GM19043 (cell line): ENCODE results near the gene PCDH18.
"Not testable (repeated sequence)": the region's sequence is repeated elsewhere in the genome, so short reads cannot be mapped to it uniquely, and the experiment has no call there.

Experiments
- ATAC-seq: cut with Tn5 transposase; IDR thresholded peaks from one replicate; pipeline ENCODE4 v1.9.1; 2021; ENCODE audit warnings: low read depth; ENCODE audit not compliant: unreplicated experiment

Gene PCDH18

GRCh38 chr4:137531168-137531985, 917 bp downstream of the PCDH18 start:
- ATAC-seq: no peak

- ATAC-seq: no peak
Measured at GRCh38 chr4:137530176-137530575, 2.1 kb downstream of the PCDH18 start.

DNA sequence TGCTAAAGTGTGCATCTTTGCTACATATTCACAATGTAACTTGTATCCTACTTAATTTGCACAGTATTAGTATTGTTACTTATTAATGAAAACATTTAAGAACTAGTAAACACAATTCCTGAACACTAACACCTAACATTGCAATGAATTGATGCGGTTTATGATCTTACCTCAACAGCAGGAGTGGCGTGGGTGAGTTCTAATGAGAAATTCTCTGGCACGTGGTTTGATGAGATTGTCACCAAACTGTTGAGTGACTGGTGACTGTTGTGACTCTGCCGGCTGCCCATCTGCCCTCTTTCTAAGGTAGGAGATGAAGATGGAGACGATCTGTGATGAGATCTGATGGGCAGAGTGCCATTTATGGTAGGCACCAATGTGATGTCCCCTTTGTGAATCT, 2.9 kb downstream of the PCDH18 start:
- no peak for ATAC-seq

- no peak for ATAC-seq
Measured at GRCh38 chr4:137528673-137529072, 3.6 kb downstream of the PCDH18 start.

DNA sequence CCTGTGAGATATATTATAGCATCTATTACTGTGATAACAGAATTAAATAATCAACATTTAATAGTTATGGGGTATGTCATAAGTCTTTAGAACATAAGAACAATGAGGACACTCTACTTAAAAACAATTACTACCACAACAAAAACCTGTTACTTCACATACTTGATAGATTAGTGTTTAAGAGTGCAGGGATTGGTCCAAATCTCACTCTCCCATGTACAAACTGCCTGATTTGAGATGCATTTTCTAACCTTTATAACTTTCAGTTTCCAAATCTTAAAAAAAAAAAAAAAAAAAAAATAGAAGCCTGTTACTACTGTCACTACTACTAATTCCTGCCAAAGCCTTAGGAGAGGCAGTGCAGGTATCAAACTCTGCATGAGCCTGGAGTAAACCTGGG, 5.6 kb downstream of the PCDH18 start:
- no peak for ATAC-seq

DNA sequence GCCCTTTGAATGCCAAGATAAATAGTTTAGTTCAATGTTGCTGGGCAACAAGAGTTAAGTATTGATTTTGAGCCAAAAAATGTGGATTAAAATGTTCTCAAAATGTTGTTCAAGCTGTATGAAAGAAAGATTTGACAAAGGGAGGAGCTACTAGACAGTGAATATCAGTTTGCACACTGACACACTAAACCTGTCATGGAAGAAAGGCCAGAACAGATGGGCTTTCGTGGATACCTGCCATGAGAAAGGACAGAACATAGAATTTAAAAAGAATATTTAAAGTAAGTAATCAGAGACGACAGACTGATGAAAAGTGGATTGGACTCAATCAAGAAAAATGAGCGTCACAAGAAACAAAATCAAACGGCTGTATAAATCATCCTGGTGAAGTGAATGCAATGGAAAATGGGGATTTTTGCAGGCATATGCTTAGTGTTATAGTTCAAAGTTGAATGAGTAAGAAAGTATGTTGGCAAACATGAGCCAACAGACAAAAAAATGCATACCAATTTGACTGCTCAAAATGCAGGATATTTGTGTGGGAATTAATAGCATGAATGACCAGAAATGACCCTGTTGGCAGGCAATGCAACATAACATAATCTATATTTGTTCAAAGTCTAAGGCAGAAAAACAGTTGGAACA, 7.4 kb downstream of the PCDH18 start:
- ATAC-seq: no peak

DNA sequence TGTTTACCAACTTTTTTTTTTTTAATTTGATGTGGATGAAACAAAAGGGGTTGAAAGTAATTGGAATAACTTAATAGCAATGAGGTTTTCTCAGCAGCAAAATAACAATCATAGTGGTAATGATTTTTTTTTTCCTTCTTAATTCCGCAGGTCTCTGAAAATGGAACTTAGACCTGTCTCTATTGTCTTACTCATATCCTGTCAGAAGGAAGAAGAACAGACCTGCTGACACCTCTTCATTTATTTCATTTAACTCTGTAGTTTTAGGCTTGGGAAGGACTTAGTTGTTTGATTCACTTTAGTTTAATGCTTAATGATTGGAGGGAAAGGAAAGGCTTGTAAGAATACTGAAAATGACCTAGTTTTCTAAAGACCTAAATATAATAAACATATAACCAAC, 9.0 kb downstream of the PCDH18 start:
- no peak for ATAC-seq

GRCh38 chr4:137521053-137521452, 11.2 kb downstream of the PCDH18 start:
- no peak for ATAC-seq

DNA sequence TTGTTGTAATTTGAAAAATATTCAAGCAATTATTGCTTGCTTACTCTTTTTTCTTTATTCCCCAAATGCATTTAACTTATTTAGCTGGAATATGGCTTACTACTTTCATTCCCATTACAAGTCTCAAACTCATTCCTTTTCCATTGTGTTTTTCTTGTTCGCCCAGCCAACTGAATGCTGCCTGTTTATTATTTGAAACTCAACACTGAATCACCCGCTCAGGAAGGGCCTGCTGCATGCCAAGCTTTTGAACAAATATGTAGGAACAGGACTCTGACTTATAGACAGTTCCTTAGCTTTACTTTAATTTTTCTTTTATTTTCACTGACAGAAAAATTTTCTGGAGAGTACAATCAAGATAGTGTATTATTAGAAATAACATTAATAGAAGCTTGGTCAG, 12.9 kb downstream of the PCDH18 start:
- no peak for ATAC-seq

DNA sequence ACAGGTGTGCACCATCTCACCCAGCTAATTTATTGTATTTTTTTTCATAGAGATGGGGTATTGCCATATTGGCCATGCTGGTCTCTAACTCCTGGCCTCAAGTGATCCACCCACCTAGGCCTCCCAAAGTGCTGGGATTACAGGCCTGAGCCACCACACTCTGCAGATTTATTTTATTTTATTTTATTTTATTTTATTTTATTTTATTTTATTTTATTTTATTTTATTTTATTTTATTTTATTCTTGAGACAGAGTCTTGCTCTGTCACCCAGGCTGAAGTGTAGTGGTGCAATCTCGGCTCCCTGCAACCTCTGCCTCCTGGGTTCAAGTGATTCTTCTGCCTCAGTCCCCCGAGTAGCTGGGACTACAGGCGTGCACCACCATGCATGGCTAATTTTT, 15.0 kb downstream of the PCDH18 start:
- not testable (repeated sequence) for ATAC-seq

GRCh38 chr4:137514406-137515111, 17.7 kb downstream of the PCDH18 start:
- ATAC-seq: no peak

- ATAC-seq: no peak
Measured at GRCh38 chr4:137510557-137511265, 21.6 kb downstream of the PCDH18 start.

DNA sequence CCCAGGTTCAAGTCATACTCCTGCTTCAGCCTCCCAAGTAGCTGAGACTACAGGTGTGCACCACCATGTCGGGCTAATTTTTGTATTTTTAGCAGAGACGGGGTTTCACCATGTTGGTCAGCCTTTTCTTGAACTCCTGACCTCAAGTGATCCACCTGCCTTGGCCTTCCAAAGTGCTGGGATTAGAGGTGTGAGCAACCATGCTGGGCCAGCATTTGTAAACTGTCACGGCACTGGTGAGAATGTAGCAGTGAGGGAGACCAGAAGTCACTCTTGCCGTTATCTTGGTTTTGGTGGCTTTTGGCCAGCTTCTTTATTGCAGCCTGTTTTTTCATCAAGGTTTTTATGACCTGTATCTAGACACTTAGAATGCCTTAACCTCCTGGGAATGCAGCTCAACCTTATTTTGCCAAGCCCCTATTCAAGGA, 22.4 kb downstream of the PCDH18 start:
- no peak for ATAC-seq

- ATAC-seq: no peak
Measured at GRCh38 chr4:137502339-137503129, 29.8 kb downstream of the PCDH18 start.

DNA sequence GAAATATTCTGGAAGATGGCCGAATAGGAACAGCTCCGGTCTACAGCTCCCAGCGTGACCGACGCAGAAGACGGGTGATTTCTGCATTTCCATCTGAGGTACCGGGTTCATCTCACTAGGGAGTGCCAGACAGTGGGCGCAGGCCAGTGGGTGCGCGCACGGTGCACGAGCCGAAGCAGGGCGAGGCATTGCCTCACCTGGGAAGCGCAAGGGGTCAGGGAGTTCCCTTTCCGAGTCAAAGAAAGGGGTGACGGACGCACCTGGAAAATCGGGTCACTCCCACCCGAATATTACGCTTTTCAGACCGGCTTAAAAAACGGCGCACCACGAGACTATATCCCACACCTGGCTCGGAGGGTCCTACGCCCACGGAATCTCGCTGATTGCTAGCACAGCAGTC, 36.0 kb downstream of the PCDH18 start:
- ATAC-seq: not testable (repeated sequence)

GRCh38 chr4:137495578-137495977, 36.7 kb downstream of the PCDH18 start:
- no peak for ATAC-seq

DNA sequence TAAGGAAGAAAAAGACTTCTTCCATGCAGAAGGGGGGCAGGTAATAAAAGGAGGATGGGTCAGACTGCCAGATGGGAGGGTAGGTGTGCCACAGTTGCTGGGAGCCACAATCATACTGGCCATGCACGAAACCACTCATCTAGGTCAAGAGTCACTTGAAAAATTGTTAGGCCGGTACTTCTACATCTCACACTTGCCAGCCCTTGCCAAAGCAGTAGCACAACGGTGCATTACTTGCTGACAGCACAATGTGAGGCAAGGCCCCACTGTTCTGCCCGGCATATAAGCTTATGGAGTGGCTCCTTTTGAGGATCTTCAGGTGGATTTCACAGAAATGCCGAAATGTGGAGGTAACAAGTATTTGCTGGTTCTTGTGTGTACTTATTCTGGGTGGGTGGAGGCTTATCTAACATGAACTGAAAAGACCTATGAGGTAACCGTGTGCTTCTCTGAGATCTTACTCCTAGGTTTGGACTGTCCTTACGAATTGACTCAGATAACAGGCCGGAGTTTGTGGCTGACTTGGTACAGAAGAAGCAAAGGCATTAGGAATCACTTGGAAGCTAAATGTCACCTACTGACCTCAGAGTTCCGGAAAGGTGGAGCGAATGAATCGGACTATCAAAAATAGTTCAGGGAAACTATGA, 48.9 kb downstream of the PCDH18 start:
- not testable (repeated sequence) for ATAC-seq

GRCh38 chr4:137479657-137480056, 52.6 kb downstream of the PCDH18 start:
- ATAC-seq: not testable (repeated sequence)

DNA sequence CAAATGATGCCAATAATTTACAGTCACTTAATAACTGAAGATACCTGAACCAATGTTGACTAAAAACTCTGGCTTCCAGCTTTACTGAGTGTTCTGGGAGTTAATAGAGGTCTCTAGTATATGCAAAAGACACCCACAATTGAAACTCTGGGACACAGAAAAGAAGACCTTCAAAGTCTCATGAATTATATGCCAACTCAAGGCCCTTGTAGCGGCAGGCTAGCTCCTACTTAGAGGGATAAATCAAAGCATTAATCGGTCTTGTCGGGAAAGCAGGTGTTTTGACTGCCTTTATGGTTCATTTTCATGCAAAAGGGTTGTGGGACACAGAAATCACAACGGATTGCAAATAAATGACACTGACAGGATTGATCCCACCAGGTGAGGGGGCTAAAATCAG, 55.9 kb downstream of the PCDH18 start:
- ATAC-seq: no peak
